Activated naive CD4-positive, alpha-beta T cell (primary cell): ENCODE measurements around the gene CDH9.

Experiments used
- DNase-seq, 4 experiments: peaks; one replicate each; lab custom pipeline; 2025; lab: John Stamatoyannopoulos, UW

CDH9 gene, protein sequence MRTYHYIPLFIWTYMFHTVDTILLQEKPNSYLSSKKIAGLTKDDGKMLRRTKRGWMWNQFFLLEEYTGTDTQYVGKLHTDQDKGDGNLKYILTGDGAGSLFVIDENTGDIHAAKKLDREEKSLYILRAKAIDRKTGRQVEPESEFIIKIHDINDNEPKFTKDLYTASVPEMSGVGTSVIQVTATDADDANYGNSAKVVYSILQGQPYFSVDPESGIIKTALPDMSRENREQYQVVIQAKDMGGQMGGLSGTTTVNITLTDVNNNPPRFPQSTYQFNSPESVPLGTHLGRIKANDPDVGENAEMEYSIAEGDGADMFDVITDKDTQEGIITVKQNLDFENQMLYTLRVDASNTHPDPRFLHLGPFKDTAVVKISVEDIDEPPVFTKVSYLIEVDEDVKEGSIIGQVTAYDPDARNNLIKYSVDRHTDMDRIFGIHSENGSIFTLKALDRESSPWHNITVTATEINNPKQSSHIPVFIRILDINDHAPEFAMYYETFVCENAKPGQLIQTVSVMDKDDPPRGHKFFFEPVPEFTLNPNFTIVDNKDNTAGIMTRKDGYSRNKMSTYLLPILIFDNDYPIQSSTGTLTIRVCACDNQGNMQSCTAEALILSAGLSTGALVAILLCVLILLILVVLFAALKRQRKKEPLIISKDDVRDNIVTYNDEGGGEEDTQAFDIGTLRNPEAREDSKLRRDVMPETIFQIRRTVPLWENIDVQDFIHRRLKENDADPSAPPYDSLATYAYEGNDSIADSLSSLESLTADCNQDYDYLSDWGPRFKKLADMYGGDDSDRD

DNA sequence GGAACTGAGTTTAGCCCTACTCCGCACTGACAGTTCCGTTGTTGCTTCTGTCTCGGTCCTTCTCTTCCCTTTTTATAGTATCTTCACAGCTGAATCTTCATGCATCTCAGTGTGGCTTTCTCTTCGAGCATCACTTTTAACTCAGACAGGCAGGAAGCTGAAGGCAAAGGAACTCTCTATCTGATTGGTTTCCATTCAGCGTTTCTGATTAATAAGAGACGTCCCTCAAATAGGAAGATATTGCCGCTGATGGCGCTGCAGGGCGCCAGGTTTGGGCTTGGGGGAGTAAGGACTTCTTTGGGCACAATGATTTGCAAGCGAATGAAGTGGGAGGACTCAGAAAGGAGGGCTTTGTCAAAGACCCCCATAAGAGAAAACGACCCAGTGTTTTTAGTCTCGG lies at the start of gene CDH9:
Gene CDH9 (minus strand): TSS at position 111 of the 400 bp plus-strand sequence. CDS start 50,253 bp downstream, outside the sequence.
- no peak for DNase-seq

DNA sequence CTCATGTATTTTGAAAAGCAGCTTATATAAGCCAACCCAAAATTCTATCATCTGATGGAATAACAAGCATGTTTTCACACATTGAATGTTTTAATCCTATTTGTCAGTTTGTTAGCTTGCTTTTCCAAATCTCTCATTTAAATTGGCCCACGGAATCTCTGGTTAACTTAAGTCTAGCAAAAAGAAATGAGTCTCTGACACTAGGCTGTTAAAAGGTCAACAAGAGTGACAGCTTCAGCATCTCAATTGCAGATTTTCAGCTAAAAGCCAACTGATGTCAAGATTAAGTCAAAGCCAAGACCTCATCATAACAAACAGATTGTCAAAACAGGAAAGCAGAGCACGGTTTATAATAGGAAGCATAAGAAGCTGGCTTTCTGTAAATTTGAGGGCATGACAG lies 49.4 kb upstream of the CDH9 start:
- no peak for DNase-seq

DNA sequence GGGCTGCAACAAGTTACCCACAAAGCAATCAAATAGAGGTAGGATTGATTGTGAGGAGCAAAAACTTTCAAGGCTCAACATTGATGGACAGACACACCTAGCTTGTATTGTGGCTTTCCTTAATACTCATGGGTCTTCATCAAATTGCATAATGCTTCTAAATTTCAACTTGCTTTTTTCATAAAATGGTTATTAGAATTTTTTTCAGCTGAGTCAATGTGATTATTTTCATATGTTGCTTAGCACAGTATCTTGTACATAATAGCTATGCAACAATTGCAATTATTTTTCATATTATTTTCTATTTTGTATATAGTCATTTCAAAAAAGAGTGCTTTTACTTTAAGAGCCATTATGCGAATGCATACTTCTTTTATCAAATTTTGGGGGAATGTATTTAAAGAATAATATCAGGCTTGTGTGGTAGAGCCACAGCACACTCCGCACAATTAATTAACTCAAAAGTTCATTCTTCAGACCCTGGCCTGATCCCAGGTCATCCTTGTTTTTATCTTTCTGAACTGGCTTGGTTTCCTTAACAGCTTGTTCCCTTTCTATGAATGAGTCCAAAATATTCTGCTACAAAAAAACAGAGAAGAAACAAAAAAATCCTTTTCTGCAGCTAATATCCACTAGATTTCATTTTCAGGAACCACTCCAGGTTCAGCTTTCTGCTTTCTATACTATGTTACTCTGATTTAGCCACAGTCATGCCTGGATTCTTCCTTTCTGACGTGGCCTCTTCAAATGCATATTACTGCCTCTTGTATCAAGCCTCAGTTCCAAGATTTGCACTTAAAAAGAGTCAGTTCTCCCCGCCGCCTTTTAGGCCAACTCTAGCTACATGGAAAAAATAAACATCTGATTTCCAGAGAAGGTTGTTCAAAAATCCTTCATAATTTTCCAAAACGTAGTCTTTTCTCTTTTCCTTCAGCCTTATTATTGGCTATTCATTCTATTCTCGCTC lies 45.3 kb upstream of the CDH9 start:
- no peak for DNase-seq

DNA sequence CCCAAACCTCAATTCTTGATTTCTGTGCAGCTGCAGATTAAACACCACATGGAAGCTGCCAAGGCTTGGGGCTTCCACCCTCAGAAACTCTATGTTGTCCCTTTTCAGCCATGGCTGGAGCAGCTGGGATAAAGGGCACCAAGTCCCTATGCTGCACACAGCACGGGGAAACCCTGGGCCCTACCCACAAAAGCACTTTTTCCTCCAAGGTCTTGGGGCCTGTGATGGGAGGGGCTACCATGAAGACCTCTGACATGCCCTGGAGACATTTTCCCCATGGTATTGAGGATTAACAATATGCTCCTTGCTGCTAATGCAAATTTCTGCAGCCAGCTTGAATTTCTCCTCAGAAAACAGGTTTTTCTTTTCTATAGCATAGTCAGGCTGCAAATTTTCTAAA lies 41.8 kb upstream of the CDH9 start:
- no peak for DNase-seq

DNA sequence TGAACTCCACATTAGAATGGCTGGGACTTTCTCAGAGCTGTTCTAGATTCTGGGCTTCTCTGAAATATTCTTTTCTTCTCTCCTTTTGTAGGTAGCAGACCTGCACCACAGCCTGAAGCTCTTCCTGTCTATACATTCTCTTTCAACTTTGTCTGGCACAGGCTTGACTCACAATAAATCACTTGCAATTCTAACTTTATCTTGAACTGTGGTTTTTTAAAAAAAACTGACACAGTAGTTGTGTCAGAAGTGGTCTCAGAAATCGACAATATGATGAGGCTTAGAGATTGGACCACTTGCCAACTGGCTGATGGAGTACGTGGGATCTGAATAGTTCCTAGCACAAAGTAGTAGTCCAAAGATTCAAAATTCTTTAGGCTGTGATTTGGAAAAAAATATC lies 24.1 kb upstream of the CDH9 start:
- DNase-seq, result no peak

DNA sequence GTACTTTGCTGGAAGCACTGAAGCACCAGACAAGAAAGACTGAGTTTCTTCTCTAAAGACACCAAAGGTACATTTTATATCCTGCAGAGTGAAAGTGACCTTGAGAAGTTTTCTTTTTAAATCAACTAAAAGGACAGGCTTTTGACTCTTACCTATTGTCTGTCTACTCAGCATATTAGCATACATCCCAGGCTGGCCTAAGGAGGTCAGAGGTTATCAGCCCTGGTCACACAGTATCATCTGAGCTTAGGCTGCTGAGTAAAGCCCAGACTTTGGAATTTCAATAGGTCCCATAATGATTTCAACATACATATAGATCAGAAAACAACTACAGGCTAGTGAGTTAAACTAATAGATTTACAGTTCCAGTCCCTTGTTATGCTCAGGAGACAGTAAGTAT lies 10.1 kb upstream of the CDH9 start:
- DNase-seq, result no peak

DNA sequence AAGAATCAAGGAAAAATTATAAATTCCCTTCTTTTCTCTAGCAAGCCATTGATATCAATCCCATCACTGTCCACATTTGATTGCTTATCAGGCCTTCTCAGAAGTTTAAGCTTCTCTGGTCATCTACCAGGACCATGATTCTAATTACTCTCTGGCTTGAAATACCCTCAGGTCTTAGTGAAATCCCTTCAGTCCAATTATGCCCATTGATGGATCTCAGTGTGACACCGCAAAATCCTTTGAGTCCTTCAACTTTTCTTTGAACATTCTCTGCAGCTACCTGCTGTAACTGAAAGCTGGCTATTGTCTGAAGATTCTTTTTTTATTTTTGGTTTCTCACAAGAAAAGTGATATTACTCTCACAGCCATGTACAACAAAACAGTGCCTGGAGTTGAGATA lies 3.0 kb upstream of the CDH9 start:
- no peak for DNase-seq

DNA sequence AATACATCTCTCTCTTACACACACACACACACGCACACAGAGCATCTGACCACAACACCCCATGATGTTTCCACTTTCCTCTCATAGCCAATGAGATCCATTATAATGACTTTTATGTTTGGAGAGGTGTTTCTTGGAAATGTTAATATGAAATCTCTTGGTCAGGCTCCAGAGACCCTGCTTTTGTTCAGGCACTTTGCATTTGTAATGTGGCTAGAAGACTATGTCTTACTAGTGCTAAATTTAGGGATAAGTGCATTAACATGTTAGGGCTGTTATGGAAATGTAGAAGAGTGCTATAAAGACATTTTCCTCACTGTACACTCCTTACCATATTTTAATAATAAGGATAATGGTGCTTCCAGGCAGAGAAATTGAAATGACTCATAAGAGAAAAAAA lies 3.8 kb downstream of the CDH9 start:
- no peak for DNase-seq

DNA sequence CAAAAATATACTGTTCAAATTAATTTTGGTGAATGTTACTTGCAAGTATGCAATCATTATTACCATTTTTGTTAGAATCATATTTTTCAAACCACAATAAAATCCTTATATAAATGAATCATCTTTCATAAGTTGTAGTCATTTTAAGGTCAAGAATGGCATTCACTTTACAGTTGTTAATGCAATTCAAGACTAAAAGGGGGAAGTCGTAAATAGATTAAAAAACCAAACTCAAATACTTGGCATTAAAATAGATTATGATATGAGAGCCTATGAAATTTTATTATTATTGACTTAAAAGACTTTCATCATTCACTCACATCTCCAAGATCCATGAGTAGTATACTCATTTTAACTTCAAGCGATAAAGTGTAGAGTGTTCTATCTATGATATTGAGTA lies 11.6 kb downstream of the CDH9 start:
- DNase-seq, result no peak

DNA sequence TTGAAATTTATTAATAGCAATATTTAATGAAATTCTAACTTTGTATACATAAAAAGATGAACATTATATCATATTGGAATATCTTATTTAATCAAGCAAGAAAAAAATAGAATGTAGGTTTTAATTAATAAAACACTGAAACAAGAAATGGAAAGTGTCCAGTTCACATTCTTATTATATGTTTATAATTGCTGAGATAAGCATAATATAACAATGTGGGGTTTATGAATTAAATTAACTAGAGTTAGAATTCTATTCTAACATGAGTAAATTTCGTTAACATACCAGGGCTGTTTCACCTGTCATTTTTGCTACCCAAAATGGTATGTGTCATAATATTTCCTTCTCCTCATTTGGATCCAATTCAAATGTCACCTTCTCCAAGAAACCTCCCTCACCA lies 12.3 kb downstream of the CDH9 start:
- no peak for DNase-seq

DNA sequence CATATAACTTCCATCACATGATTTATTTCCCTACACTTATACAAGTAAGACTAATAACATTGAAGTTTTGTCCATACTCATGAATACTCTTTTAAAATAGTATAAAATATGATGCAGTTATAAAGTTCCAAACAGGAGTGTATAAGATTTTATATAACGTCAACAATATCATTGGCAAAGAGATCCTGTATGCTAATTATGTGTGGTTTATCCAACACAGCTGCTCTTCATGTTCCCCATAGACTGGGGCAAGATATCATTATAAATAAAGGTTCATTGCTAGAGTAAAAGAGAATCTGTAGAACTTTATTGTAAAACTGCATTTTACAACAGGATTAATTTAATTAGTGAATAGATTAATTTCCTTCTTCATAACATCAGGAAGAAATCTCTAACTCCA lies 16.9 kb downstream of the CDH9 start:
- no peak for DNase-seq

DNA sequence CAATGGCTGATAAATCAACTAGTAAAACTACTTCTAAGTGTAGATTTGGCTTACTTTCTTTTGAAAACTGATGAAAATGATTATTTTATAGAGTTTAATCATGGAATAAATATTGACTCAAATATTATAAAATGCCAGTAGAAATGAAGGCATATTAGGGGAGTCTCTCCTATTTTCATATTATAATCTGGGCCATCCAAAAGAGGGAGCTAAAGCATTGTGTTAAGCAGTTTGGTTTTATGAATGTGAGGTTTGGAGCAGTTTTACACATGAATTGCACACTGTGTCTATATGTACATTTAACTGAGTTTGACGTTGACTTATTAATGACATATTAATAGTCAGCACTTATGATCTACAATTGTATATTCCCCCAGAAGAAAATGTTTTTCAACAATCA lies 17.4 kb downstream of the CDH9 start:
- no peak for DNase-seq

DNA sequence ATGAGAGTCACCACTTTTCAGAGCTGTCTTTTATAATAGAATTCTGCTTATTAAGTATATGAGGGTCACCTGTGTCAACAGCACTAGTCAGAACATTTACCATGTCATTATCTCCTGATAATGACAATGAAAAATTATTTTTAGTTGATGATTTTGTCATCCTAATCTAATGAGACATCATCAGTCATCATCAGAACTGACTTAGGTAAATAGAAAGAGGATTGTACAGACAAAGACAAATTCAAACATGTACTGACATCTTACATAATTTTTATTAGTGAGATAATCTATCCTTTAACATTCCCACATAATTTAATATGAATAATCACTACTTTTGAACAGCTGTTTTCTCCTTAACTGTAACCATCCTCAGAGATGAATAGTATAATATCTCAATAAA lies 22.6 kb downstream of the CDH9 start:
- no peak for DNase-seq

DNA sequence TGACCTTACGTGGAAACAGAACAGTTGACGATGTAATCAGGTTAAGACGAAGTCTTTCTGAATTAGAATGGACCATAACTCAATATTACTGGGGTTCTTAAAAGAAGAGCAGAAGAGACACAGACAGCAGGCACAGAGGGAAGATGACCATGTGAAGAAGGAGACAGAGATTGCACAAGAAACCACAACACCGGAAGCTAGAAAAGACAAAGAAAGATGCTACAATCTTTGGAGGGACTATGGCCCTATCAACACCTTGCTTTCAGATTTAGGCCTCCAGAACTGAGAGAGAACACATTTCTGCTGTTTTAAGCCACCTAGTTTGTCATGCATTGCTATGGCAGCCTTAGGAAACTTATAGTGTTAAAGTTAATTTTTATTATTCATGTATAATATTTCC lies 27.1 kb downstream of the CDH9 start:
- no peak for DNase-seq

DNA sequence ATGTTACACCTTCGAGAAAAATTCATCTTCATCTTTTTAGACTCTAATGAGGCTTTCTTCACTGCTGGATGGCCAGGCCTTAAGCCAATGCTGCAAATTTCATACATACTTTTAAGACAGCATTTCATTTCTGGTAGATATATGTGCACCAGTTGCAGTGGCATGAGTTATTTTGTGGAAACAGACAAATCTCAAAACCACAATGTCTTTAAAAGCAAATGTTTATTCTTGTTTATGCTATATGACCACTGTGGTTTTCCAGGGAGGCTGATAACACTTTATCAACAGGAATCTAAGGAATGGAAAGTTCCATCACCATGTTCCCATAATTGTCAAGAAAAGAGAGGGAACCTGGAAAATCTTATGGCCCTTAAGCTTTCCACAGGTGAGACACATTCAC lies 27.7 kb downstream of the CDH9 start:
- DNase-seq, result no peak

DNA sequence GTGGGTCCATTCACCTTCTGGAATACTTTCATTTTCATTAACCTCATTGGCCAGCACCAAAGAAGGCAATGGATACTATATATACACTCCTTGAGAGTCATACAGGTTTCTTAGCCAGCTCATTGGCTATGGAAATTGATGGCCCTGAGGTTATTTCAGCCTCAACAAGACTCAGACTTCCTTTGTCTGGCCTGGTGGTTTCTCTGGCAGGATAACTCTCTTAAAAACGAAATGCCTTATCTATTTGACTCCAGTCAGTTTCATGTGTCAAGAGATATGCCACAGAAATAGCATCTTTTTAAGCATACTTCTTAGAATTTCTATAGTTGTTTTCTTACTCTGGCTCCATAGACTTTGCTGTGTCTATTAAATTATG lies 28.9 kb downstream of the CDH9 start:
- no peak for DNase-seq

DNA sequence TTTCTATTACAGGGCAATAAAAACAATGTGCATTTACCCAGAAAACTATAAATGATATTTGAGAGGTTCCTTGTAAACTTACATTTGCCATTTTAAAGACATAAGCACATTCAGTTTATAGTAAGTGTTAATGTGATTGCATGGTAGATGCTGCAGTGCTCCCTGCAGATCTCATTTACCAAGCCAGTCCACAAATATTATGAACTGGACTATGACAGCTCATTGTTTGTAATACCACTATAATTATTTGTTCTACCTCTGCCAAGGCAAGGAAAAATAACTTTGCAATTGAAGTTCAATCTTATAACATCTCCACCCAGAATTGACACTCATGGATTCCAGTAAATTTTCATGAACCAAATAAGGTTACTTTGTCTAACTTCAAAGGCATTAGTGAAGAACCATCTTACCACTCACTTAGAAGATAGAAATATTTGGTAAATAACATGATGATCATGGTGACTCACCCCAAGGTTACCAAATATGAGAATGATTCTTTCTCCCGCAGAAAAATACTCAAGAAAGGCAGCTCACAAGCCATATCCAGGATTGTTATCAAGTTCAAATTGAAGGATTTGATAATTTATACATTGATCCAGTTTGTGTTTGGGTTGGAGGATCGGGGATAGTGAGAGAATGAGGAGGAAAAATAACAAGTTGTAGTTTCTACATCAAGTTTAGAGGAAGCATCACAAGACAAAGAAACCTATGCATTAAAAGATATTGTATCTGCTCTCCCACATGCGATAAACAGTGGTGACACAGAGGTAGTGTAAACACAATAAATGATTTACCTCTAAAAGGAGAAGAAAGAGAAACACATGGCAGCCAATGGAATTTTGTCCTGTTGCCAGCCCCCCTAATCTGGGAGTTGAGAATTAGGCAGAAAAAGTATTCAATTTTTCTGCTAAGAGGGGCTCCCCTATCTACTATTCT lies 29.5 kb downstream of the CDH9 start:
- DNase-seq, result no peak

DNA sequence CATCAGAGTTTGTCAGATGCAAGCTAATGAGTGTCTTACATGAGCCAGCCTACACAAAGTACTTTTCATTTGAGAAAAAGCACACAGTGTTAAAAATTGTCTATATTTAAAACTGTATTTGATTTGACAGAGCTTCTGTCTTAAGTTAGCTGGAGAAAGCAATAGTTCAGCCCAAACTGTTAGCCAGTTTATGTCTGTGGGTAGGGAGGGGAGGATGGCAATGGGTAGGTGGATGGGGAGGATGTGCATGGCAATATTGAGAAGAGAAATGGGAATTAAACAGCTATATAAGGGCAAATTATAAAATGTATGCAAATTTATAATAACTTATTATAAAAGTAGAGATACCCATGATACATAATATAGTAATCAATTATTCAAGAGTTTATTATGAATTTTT lies 31.3 kb downstream of the CDH9 start:
- DNase-seq, result no peak

DNA sequence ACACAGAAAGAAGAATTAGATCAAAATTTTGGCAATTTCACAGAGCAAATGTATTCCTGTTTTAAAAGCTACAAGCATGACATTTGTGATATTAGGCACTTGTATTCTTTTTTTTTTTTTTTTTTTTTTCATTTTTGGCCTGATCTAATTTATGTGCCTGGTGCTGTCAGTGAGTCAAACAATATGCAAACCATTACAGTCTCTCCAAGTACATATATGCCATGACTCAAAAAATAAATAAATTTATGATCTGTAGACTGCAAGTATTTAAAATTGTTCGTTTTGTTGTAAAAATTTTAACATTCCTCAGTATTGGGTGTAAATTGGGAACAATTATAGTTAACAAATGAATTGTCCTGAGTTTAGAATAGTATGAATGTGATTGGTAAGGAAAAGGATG lies 51.4 kb downstream of the CDH9 start:
- no peak for DNase-seq

DNA sequence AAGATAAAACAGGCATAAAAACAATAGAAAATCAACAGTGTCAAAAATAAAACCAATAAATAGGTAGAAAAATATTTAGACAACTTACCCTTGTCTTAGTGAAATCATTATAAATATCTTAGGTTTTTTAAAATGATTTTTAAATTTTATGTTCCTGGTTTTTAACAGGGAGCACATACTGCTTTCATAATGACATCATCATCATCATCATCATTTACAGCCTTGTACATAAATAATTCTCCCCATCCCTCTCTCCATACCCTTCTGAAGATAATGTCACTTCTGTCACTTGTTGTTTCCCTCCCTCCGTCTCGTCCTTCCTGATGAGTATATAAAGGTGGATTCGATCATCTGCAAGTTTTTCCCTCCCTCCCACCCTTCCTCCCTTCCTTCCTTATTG lies 56.6 kb downstream of the CDH9 start:
- DNase-seq, result no peak

DNA sequence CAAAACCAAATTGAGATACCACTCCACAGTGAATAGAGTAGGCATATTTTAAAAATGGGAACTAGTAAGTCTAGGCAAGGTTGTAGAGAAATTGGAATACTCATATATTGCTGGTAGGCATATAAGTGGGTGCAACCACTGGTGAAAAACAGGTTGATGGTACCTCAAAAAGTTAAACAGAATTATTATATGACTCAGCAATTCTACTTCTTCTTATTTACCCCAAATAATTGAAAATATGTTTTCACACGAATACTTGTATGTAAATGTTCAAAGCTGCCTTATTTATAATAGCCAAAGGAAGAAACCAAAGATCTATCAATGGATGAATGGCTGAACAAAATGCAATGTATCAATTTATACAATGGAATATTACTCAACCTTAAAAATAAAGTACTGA lies 79.1 kb downstream of the CDH9 start:
- DNase-seq, result no peak
